ENCODE data around the gene AAK1. TPM values are rescaled to one million over a fixed set of nuclear protein-coding genes. Genes with fewer than 3 reads are reported as not detected.

Gene AAK1
- total and polyA plus RNA-seq, 2 of the 13 experiments (the other 11 are each of a cell fraction or from before 2014, with no cell fraction given): 9.8 to 10.3 TPM

- no peak for TF ChIP-seq ISL2 (CRISPR knock-in tag; IDR thresholded peaks at IDR 0.05)
- TF ChIP-seq NFE2 (CRISPR knock-in tag; IDR thresholded peaks at IDR 0.05): no peak
- TF ChIP-seq CCAR2 (optimal IDR thresholded peaks at IDR 0.05; ENCODE audit: low read depth, low read length): no peak
- no peak for TF ChIP-seq JDP2 (CRISPR knock-in tag; IDR thresholded peaks at IDR 0.05; ENCODE audit: borderline replicate concordance)
- peak; percentile 36 for TF ChIP-seq DBP (CRISPR knock-in tag; IDR thresholded peaks at IDR 0.05; ENCODE audit: not compliant biosample characterization)
- TF ChIP-seq HMG20B (CRISPR knock-in tag; conservative IDR thresholded peaks at IDR 0.05): no peak
- TF ChIP-seq IKZF4 (CRISPR knock-in tag; IDR thresholded peaks at IDR 0.05; ENCODE audit: borderline replicate concordance, low read depth, not compliant biosample characterization): no peak
- 0 out of 2 replicates have a peak, but pooled peaks have one; percentile 51 for TF ChIP-seq ZBTB7A (CRISPR knock-in tag; IDR thresholded peaks at IDR 0.05)
- TF ChIP-seq ATF7-NPFF (CRISPR knock-in tag; IDR thresholded peaks at IDR 0.05; ENCODE audit: low read depth): no peak
- no peak for TF ChIP-seq CEBPZ (IDR thresholded peaks at IDR 0.05; ENCODE audit: low read length)
- TF ChIP-seq ZNF510 (CRISPR knock-in tag; IDR thresholded peaks at IDR 0.05; ENCODE audit: low read depth): peak; percentile 81
- TF ChIP-seq TBL1XR1 (IDR thresholded peaks at IDR 0.05; ENCODE audit: borderline replicate concordance, low read length, partially characterized antibody): no peak
- peak; percentile 7 for TF ChIP-seq MED8 (CRISPR knock-in tag; IDR thresholded peaks at IDR 0.05; ENCODE audit: insufficient replicate concordance)
- peak; percentile 64; the same call in 1 of the 2 replicates for TF ChIP-seq ERF (CRISPR knock-in tag; IDR thresholded peaks at IDR 0.05)
- TF ChIP-seq HNRNPK (IDR thresholded peaks at IDR 0.05; ENCODE audit: low read depth, low read length, poor library complexity, severe bottlenecking): peak; percentile 89
- peak; percentile 66; the same call in 1 of the 2 replicates for TF ChIP-seq HDAC2 (CRISPR knock-in tag; IDR thresholded peaks at IDR 0.05)
- TF ChIP-seq ZNF639 (CRISPR knock-in tag; conservative IDR thresholded peaks at IDR 0.05): peak; percentile 91
- TF ChIP-seq ZFP91 (CRISPR knock-in tag; IDR thresholded peaks at IDR 0.05; ENCODE audit: borderline replicate concordance): no peak; the same call in 1 of the 2 replicates
- 0 out of 2 replicates have a peak, but pooled peaks have one; percentile 76 for TF ChIP-seq ZNF101 (CRISPR knock-in tag; IDR thresholded peaks at IDR 0.05; ENCODE audit: borderline replicate concordance, low read depth)
- no peak; the same call in 1 of the 2 replicates for TF ChIP-seq ETV6 (CRISPR knock-in tag; conservative IDR thresholded peaks at IDR 0.05)
- TF ChIP-seq ZNF30 (CRISPR knock-in tag; IDR thresholded peaks at IDR 0.05): no peak
Measured at GRCh38 chr2:69643602-69644505, at the start of gene AAK1 (continued).
